Measurements from ENCODE around the gene TGOLN2. TPM values are rescaled to one million over a fixed set of nuclear protein-coding genes. Genes with fewer than 3 reads are reported as not detected.

The TGOLN2 gene
- total and polyA plus RNA-seq, 2 of the 13 experiments (the other 11 are each of a cell fraction or from before 2014, with no cell fraction given): 99.6 to 155 TPM

DNA sequence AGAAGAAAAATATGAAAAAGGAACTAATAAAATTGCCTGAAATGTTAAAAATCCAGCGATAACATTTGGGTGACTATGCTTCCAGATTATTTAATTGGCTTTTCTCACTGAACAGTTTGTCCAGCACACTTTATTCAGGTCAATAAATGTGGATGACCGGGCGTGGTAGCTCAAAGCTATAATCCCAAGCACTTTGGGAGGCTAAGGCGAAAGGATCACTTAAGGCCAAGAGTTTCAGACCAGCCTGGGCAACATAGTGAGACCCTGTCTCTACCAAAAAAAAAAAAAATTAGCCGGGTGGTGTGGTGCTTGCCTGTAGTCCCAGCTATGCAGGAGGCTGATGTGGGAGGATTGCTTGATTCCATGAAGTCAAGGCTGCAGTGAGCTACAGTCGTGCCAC, 55.4 kb downstream of the TGOLN2 start:
- Histone ChIP-seq H3K4me2 (ENCODE audit: low read depth, low read length) (no peak overlapping the region), H3K27me3 (ENCODE audit: control insufficient read depth in 1 of 2, insufficient read depth in 2 of 2, low read length in 2 of 2) (peaks cover 2 to 43% of the 10 kb centered on the region in 2 experiments; a peak in 4 of 5 replicates), H3K4me1 (ENCODE audit: insufficient read depth, low read length) (peaks cover 41% of the 10 kb centered on the region), H4K20me1 (ENCODE audit: insufficient read depth, low read length) (no peaks in the 10 kb centered on the region), H3K9me3 (ENCODE audit: low read length) (no peaks in the 10 kb centered on the region), H3K9ac (ENCODE audit: insufficient read depth, low read depth, low read length) (no peak overlapping the region), H3K79me2 (ENCODE audit: insufficient read depth, low read length) (no peaks in the 10 kb centered on the region), H3K36me3 (replicated peaks in 1 of 2; ENCODE audit: control insufficient read depth in 1 of 2, insufficient read depth in 2 of 2, low read length in 2 of 2) (no peaks in the 10 kb centered on the region), H2AFZ (ENCODE audit: low read length) (no peak overlapping the region), H3K4me3 (replicated peaks in 1 of 3; ENCODE audit: insufficient read depth in 1 of 3, low read depth in 2 of 3, low read length in 3 of 3) (no peak overlapping the region), H3K27ac (ENCODE audit: extremely low read length, insufficient read depth, low read length) (no peak overlapping the region)
- TF ChIP-seq BHLHE40 (IDR thresholded peaks at IDR 0.05; ENCODE audit: low read length) (no peak), TSC22D2 (CRISPR knock-in tag; IDR thresholded peaks at IDR 0.05; ENCODE audit: borderline replicate concordance) (no peak)
- FAIRE-seq (no peak), ATAC-seq (no peak), DNase-seq (ENCODE audit: low spot score) (no peak)
- ChIA-PET POLR2A (no interaction called here), CTCF (ENCODE audit: low intra/inter-chr PET ratio, low total read pairs) (no interaction called here)
- BruUV-seq (replicated peaks): no TSS peak
- 26% methylated on average over 6 of the region's 6 CpGs for WGBS (ENCODE audit: low lambda C conversion rate)
- intact Hi-C loops (cut with micrococcal nuclease; ENCODE audit: unreplicated experiment) (no loop called here), in situ Hi-C loops (cut with HindIII; ENCODE audit: extremely low pct_ligation_motif_present, low pct_unique_long_range_greater_than_20kb) (no loop called here)

DNA sequence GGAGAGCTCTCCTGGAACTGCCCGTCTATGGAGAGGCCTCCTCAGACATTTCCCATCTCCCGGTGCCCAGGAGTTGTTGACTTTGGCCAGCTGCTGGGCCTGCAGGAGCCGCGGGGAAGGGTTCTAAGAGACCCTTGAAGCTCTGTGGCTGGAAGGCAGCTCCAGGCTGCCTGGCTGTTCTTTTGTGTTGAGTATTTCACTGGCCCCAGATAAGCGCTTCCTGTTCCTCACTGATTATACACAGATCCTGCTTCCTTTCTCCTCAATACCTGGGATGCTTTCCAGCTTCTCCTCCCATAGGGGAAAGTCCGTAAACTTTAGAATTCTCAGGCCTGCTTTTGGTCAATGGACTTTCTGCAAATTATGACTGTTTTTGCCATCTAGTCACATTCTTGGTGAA, 57.8 kb downstream of the TGOLN2 start:
- Histone ChIP-seq H3K4me1 (ENCODE audit: insufficient read depth, low read length) (peaks cover 36% of the 10 kb centered on the region), H3K27ac (ENCODE audit: extremely low read length, insufficient read depth, low read length) (no peak overlapping the region)
- WGBS (ENCODE audit: low lambda C conversion rate): 0% methylated on average over 6 of the region's 6 CpGs
- no peak for TF ChIP-seq CCDC6 (CRISPR knock-in tag; IDR thresholded peaks at IDR 0.05)
- TF ChIP-seq HMG20B (CRISPR knock-in tag; conservative IDR thresholded peaks at IDR 0.05): no peak
- TF ChIP-seq KLF9 (CRISPR knock-in tag; IDR thresholded peaks at IDR 0.05; ENCODE audit: low read depth): peak; percentile 42; the same call in 1 of the 2 replicates
- no peak for TF ChIP-seq ATF1 (CRISPR knock-in tag; IDR thresholded peaks at IDR 0.05)
- TF ChIP-seq ZNF441 (CRISPR knock-in tag; IDR thresholded peaks at IDR 0.05; ENCODE audit: borderline replicate concordance): no peak
- TF ChIP-seq ZNF550 (CRISPR knock-in tag; IDR thresholded peaks at IDR 0.05; ENCODE audit: borderline replicate concordance): no peak
- no peak for TF ChIP-seq PITX1 (CRISPR knock-in tag; IDR thresholded peaks at IDR 0.05)
- TF ChIP-seq SALL2 (CRISPR knock-in tag; IDR thresholded peaks at IDR 0.05): no peak
- 0 out of 2 replicates have a peak, but pooled peaks have one; percentile 24 for TF ChIP-seq HDAC1 (CRISPR knock-in tag; IDR thresholded peaks at IDR 0.05)
- TF ChIP-seq, protein P1, sequence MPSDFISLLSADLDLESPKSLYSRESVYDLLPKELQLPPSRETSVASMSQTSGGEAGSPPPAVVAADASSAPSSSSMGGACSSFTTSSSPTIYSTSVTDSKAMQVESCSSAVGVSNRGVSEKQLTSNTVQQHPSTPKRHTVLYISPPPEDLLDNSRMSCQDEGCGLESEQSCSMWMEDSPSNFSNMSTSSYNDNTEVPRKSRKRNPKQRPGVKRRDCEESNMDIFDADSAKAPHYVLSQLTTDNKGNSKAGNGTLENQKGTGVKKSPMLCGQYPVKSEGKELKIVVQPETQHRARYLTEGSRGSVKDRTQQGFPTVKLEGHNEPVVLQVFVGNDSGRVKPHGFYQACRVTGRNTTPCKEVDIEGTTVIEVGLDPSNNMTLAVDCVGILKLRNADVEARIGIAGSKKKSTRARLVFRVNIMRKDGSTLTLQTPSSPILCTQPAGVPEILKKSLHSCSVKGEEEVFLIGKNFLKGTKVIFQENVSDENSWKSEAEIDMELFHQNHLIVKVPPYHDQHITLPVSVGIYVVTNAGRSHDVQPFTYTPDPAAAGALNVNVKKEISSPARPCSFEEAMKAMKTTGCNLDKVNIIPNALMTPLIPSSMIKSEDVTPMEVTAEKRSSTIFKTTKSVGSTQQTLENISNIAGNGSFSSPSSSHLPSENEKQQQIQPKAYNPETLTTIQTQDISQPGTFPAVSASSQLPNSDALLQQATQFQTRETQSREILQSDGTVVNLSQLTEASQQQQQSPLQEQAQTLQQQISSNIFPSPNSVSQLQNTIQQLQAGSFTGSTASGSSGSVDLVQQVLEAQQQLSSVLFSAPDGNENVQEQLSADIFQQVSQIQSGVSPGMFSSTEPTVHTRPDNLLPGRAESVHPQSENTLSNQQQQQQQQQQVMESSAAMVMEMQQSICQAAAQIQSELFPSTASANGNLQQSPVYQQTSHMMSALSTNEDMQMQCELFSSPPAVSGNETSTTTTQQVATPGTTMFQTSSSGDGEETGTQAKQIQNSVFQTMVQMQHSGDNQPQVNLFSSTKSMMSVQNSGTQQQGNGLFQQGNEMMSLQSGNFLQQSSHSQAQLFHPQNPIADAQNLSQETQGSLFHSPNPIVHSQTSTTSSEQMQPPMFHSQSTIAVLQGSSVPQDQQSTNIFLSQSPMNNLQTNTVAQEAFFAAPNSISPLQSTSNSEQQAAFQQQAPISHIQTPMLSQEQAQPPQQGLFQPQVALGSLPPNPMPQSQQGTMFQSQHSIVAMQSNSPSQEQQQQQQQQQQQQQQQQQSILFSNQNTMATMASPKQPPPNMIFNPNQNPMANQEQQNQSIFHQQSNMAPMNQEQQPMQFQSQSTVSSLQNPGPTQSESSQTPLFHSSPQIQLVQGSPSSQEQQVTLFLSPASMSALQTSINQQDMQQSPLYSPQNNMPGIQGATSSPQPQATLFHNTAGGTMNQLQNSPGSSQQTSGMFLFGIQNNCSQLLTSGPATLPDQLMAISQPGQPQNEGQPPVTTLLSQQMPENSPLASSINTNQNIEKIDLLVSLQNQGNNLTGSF (CRISPR knock-in tag; IDR thresholded peaks at IDR 0.05): no peak
- peak; percentile 19; the same call in 1 of the 2 replicates for TF ChIP-seq RXRB (CRISPR knock-in tag; IDR thresholded peaks at IDR 0.05; ENCODE audit: borderline replicate concordance)
- TF ChIP-seq MYC (CRISPR knock-in tag; IDR thresholded peaks at IDR 0.05; ENCODE audit: borderline replicate concordance): no peak
- no peak for TF ChIP-seq XRCC5 (optimal IDR thresholded peaks at IDR 0.05; ENCODE audit: low read length)
- no peak for TF ChIP-seq POGZ (CRISPR knock-in tag; IDR thresholded peaks at IDR 0.05)

More for the DNA sequence above, 57.8 kb downstream of the TGOLN2 start:
- ChIA-PET POLR2A (no interaction called here), CTCF (ENCODE audit: low intra/inter-chr PET ratio, low total read pairs) (no interaction called here)
- H3K4me2 ChIP-seq (ENCODE audit: low read depth, low read length): peak overlapping the region; percentile 57
- H2AFZ ChIP-seq (ENCODE audit: low read length): no peak overlapping the region
- no peaks in the 10 kb centered on the region; the same call in 1 of the 2 replicates for H4K20me1 ChIP-seq (ENCODE audit: insufficient read depth, low read length)
- no peaks in the 10 kb centered on the region for H3K9me3 ChIP-seq (ENCODE audit: low read length)
- H3K9ac ChIP-seq (ENCODE audit: insufficient read depth, low read depth, low read length): no peak overlapping the region
- DNase-seq (ENCODE audit: low spot score) (peak; percentile 64), ATAC-seq (peak; percentile 54), FAIRE-seq (peak; percentile 75)
- in situ Hi-C loops (cut with HindIII; ENCODE audit: extremely low pct_ligation_motif_present, low pct_unique_long_range_greater_than_20kb) (no loop called here), intact Hi-C loops (cut with micrococcal nuclease; ENCODE audit: unreplicated experiment) (no loop called here)
- H3K36me3 ChIP-seq (replicated peaks in 1 of 2; ENCODE audit: control insufficient read depth in 1 of 2, insufficient read depth in 2 of 2, low read length in 2 of 2): no peaks in the 10 kb centered on the region
- H3K4me3 ChIP-seq (replicated peaks in 1 of 3; ENCODE audit: insufficient read depth in 1 of 3, low read depth in 2 of 3, low read length in 3 of 3): 0 out of 6 replicates have a peak overlapping the region, but pooled peaks of 1 of the 3 experiments have one; percentile 23
- no TSS peak for BruUV-seq (replicated peaks)
- peaks cover 2 to 29% of the 10 kb centered on the region in 2 experiments; a peak in 4 of 5 replicates for H3K27me3 ChIP-seq (ENCODE audit: control insufficient read depth in 1 of 2, insufficient read depth in 2 of 2, low read length in 2 of 2)
- no peaks in the 10 kb centered on the region for H3K79me2 ChIP-seq (ENCODE audit: insufficient read depth, low read length)

Data from HepG2 (cell line).